Subcutaneous adipose tissue (tissue), 4 donors: Measurements from ENCODE around the gene KRT85. TPM values are rescaled to one million over a fixed set of nuclear protein-coding genes. Genes with fewer than 3 reads are reported as not detected.

Experiments
- total RNA-seq, 4 donors: library from RNA; depleted of rRNA; stranded (reverse); fragments of >200 nt; gene quantifications; one replicate each; pipeline ENCODE4 v1.1.0, GENCODE V29; 2016
- TF ChIP-seq, protein P1 (sequence below): fragments of 450-650 bp; IDR thresholded peaks from one replicate; pipeline ENCODE4 v1.5.1; 2016; ENCODE audit warnings: low read depth, mild to moderate bottlenecking, control low read depth, antibody characterized with exemption, moderate library complexity

Gene KRT85
- total RNA-seq, 4 donors from 2014 or later: not detected

DNA sequence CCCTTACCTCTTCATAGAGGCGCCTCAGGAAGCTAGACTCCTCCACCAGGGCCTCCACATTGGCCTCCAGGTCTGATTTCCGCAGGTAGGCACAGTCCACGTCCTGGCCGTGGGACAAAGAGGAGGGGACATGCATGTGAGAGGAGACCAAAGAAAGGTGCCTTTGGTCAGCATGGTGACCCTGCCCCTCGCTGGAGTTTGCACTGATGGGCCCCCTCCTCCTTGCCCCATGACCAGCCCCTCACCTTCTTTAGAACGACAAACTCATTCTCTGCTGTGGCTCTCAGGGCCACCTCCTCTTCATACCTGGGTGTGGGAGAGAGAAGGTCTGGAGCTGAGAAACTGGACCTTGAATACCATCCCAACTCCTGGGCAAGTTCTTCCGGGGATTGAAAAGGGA is 3.2 kb downstream of the KRT85 start:
- TF ChIP-seq, protein P1, sequence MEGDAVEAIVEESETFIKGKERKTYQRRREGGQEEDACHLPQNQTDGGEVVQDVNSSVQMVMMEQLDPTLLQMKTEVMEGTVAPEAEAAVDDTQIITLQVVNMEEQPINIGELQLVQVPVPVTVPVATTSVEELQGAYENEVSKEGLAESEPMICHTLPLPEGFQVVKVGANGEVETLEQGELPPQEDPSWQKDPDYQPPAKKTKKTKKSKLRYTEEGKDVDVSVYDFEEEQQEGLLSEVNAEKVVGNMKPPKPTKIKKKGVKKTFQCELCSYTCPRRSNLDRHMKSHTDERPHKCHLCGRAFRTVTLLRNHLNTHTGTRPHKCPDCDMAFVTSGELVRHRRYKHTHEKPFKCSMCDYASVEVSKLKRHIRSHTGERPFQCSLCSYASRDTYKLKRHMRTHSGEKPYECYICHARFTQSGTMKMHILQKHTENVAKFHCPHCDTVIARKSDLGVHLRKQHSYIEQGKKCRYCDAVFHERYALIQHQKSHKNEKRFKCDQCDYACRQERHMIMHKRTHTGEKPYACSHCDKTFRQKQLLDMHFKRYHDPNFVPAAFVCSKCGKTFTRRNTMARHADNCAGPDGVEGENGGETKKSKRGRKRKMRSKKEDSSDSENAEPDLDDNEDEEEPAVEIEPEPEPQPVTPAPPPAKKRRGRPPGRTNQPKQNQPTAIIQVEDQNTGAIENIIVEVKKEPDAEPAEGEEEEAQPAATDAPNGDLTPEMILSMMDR: no peak

DNA sequence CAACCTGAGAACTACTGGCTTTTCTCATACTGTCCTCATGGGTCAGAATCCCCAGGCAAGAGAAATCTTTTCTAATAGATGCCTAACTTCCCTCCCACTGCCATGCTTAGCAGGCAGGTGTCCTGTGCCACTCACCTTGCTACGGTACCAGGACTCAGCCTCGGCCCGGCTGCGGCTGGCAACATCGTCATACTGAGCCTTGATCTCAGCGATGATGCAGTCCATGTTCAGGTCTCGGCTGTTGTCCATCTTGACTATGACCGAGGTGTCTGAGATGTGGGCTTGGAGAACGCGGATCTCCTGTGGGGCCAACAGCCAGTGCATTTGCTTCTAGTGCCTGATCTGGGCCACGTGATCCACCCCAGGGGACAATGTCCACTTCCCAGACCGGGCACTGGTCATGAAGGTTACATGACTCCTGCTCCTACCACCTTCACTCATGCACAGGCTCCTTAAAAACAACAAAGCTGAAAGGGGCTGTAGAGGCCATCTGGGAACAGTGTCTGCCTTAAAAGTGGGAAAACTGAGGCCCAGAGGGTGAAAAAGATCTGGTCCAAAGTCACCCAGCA is 4.1 kb downstream of the KRT85 start:
- TF ChIP-seq, protein P1: no peak

DNA sequence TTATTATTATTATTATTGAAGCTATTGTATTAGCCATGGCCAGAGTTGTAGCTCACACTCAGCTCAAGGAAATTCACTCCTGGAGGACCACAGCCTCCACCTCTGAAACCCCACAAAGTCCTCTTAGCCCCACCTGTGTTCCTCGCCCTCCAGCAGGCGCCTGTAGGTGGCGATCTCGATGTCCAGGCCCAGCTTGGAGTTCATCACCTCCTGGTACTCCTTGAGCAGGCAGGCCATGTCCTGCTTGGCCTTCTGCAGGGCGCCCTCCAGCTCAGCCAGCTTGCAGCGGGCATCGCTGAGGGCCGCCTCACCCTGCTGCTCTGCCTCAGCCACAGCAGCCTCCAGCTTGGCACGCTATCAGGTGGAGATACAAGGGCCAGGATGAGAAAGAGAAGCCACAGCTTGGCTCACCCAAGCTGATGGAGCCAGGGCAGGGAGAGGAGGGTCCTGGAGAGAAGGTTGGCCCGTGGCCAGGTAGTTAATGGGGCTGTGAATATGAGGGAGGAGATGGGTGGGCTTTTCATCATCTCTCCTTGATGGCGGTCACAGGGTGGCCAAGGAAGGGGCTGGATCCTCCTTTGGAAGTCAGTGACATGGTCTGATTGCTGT is 5.1 kb downstream of the KRT85 start:
- TF ChIP-seq, protein P1: no peak

DNA sequence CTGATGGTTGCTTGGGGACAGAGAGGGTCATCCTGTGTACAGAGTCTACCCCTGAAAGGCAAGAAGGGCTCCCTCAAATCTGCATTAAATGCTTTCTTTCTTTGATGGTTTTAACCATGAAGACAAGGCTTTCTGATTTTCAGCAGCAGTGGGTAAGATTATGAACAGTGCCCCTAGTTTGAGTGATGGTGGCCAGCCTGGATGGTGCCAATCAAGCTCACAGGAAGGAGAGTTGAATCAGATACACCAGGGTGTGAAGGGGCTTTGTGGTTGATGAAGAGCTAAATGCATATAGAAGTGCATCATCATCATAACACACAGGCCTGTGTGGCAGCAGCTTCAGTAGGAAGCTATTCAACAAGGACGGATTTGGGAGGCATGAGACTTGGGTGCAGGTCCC is 5.7 kb downstream of the KRT85 start:
- TF ChIP-seq, protein P1: no peak

DNA sequence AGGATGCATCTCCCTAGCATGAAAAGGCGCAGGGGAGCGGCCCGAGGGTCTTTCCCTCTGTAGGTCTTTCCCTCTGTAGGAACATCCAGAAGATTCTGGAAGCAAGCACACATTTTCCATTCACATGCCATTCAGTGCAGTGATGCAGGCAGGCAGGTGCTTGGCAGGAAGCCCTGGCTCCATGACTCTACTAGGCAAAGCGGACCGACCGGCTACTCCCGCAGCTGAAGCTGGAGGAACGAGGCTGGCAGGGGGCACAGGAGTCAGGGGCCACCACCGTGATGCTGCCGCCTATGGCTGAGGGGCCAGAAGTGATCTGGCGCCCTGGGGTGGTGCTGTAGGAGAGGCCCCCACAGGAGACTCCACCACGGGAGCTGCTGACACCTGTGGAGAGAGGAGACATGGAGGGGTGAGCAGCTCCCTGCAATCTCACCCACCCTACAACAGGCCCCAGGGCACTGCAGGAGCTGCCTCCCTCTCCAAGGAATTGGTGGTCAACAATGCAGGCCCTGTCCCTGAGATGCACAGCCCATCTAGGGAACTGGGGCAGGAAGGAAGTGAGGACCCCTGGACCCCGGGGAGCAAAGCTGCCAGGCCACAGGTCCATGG is 6.5 kb downstream of the KRT85 start:
- TF ChIP-seq, protein P1: no peak

DNA sequence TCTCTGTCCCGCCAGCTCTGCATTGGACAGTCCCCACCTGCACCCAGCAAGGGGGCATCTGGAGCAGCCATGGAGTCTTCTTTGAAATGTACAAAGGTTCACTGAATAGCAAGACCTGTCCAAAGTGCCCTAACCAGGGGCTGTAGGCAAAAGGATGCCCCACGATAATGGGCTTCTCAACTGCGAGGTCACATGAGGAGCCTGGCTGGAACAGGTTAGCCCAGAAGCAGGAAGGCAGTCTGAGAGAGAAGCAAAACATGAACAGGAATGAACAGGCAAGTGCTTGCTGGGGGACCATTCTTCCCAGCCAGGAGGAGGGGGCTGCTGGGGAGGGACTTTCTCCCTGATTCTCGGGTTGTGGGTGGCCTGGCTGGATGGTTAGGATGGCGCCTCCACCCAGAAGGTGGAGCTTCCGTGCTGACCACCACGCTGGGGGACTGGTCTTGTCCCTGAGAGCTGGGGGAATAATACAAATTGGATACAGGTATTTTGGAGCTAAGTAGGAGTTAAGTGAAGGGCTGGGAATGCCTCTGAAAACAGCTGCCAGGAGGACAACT is 7.1 kb downstream of the KRT85 start:
- TF ChIP-seq, protein P1: no peak

DNA sequence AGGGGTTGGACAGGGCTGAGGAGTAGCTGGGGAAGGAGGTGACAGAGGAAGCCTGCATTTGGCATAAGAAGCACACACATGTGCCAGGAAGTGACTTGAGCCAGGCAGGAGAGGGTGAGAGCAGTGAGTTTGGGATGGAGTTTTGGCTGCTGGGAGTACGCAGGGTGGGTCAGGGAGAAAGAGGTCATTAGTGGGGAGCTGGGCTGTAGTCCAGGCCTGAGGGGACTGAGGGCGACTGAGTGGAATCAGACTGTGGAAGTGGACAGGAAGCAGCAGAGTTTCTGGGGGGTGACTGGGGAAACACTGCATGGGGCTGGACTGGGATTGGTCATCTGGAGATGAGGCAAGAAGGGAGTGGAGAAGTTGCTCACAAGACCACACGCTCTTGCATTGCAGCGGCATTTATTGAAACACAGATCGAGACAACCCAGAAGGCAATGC is 7.6 kb downstream of the KRT85 start:
- TF ChIP-seq, protein P1: no peak
